Pancreas (tissue), 10 donors: ENCODE data around the gene FAM222B. TPM values are rescaled to one million over a fixed set of nuclear protein-coding genes. Genes with fewer than 3 reads are reported as not detected.
A peak's percentile ranks its signal among the peaks of the same experiment; 100 is the strongest.

Experiments used
- ATAC-seq, 4 donors: fragments of 200-7000 bp; cut with Tn5 transposase; one replicate each; pipeline versions ENCODE4 v1.8.0 to v1.9.1; 2020; ENCODE audit warnings: mild to moderate bottlenecking in 4 of 4, moderate library complexity in 4 of 4
- DNase-seq, 6 donors: peaks; one replicate each; pipeline ENCODE4 v3.0.0-alpha.2; 2020
- FAIRE-seq: peaks from 2 replicates; lab custom pipeline; 2012; peaks lifted over from hg19 to GRCh38; lab: Jason Lieb, UNC
- H3K27ac ChIP-seq, 4 donors: fragments of 200-600 bp; sonication (generic); 1 replicate in 3 of 4; 2 replicates in 1 of 4; pipeline versions ENCODE4 v1.5.0 to v1.8.0; 2020
- H3K27me3 ChIP-seq, 4 donors: fragments of 200-600 bp; one replicate each; pipeline ENCODE4 v1.8.0; 2021
- H3K36me3 ChIP-seq, 3 donors: fragments of 200-600 bp; sonication (generic) in 1 of 3; one replicate each; pipeline versions ENCODE4 v1.5.0 to v1.8.0; 2020 to 2021
- H3K4me1 ChIP-seq, 3 donors: fragments of 200-600 bp; one replicate each; pipeline ENCODE4 v1.8.0; 2021
- H3K4me3 ChIP-seq, 4 donors: fragments of 200-600 bp; sonication (generic) in 2 of 4; one replicate each; pipeline versions ENCODE4 v1.5.0 to v1.8.0; 2020 to 2021
- H3K9me3 ChIP-seq, 4 donors: fragments of 200-600 bp; one replicate each; pipeline ENCODE4 v1.8.0; 2021
- WGBS, 2 donors: extraction: QIAGEN DNeasy Blood & Tissue Kit; methylation state at CpG; one replicate each; pipeline ENCODE4 v1.1.7; 2013; 5-methylcytosine and 5-hydroxymethylcytosine counted together
- intact Hi-C, 3 donors: fragments of 100-400 bp; cut with DNase I; formaldehyde crosslinking; loops; one replicate each; pipeline versions ENCODE4 v1.11.1 to v1.14.2; 2022
- polyA plus RNA-seq, 2 donors: library from polyadenylated mRNA; stranded (reverse); fragments of 200-250 nt; gene quantifications; one replicate each; pipeline ENCODE4 v1.2.3, GENCODE V29; 2013
- total RNA-seq, 6 donors: library from RNA; stranded (reverse); fragmentation: NEBNext Ultra II Directional in 4 of 6; extraction: Animal tissue kit (Norgen Biotek cat#: 25700) in 4 of 6; gene quantifications; one replicate each; pipeline versions ENCODE4 v1.2.1 to v1.2.4, GENCODE V29; 2021 to 2023
- TF ChIP-seq, protein P1 (sequence below), 4 donors: fragments of 200-600 bp; sonication (generic) in 3 of 4; IDR thresholded peaks; one replicate each; pipeline versions ENCODE4 v1.5.0 to v1.8.0; 2021; ENCODE audit warnings: antibody characterized with exemption in 4 of 4
- donor health status: healthy with polysubstance abuse.
- donor health status: DM: no; HTN: no; CAD: no; lungs with moderate emphysema.
- donor health status: DM: no; HTN: no; CAD: no.
- donor health status: control.
- donor health status: control.
- donor health status: Bipolar disorder and iron deficiency.
- donor health status: DM: yes; HTN: yes; CAD: no.
- donor health status: DM: no; HTN: no; CAD: no.
- donor health status: DM: no; HTN: no; CAD: no.
- donor health status: DM: yes; HTN: yes; CAD: no.

The FAM222B gene
- total and polyA plus RNA-seq, 8 donors = 5.5 to 15.6 (median 8.1) TPM

DNA sequence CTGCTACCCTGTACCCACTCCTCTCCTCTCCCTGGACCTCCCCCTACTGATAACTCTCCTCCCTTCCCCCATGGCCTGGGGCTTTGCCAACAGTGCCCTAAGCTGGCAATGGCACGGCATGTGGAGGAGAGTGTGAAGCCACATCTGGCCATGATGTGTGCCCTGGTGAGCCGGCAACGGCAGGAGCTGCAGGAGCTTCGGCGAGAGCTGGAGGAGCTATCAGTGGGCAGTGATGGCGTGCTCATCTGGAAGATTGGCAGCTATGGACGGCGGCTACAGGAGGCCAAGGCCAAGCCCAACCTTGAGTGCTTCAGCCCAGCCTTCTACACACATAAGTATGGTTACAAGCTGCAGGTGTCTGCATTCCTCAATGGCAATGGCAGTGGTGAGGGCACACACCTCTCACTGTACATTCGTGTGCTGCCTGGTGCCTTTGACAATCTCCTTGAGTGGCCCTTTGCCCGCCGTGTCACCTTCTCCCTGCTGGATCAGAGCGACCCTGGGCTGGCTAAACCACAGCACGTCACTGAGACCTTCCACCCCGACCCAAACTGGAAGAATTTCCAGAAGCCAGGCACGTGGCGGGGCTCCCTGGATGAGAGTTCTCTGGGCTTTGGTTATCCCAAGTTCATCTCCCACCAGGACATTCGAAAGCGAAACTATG is 93.6 kb downstream of the FAM222B start:
- ATAC-seq (no peak), FAIRE-seq (no peak), DNase-seq (peak in 4 of 6 donors; percentile 50 to 80 (median 63))
- intact Hi-C loops = no loop called here
- TF ChIP-seq, protein P1, sequence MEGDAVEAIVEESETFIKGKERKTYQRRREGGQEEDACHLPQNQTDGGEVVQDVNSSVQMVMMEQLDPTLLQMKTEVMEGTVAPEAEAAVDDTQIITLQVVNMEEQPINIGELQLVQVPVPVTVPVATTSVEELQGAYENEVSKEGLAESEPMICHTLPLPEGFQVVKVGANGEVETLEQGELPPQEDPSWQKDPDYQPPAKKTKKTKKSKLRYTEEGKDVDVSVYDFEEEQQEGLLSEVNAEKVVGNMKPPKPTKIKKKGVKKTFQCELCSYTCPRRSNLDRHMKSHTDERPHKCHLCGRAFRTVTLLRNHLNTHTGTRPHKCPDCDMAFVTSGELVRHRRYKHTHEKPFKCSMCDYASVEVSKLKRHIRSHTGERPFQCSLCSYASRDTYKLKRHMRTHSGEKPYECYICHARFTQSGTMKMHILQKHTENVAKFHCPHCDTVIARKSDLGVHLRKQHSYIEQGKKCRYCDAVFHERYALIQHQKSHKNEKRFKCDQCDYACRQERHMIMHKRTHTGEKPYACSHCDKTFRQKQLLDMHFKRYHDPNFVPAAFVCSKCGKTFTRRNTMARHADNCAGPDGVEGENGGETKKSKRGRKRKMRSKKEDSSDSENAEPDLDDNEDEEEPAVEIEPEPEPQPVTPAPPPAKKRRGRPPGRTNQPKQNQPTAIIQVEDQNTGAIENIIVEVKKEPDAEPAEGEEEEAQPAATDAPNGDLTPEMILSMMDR (IDR thresholded peaks at IDR 0.05) = no peak
- Histone ChIP-seq H3K4me3 (no peak overlapping the region), H3K9me3 (no peaks in the 10 kb centered on the region), H3K27ac (peak overlapping the region in 1 of 4 donors; percentile 57), H3K36me3 (peaks cover 0 to 23% (median 12%) of the 10 kb centered on the region in 3 donors), H3K4me1 (peaks cover 38 to 48% (median 43%) of the 10 kb centered on the region in 3 donors), H3K27me3 (no peaks in the 10 kb centered on the region)
- WGBS, 2 donors = 45 to 46% methylated on average over 18 of the region's 18 CpGs

DNA sequence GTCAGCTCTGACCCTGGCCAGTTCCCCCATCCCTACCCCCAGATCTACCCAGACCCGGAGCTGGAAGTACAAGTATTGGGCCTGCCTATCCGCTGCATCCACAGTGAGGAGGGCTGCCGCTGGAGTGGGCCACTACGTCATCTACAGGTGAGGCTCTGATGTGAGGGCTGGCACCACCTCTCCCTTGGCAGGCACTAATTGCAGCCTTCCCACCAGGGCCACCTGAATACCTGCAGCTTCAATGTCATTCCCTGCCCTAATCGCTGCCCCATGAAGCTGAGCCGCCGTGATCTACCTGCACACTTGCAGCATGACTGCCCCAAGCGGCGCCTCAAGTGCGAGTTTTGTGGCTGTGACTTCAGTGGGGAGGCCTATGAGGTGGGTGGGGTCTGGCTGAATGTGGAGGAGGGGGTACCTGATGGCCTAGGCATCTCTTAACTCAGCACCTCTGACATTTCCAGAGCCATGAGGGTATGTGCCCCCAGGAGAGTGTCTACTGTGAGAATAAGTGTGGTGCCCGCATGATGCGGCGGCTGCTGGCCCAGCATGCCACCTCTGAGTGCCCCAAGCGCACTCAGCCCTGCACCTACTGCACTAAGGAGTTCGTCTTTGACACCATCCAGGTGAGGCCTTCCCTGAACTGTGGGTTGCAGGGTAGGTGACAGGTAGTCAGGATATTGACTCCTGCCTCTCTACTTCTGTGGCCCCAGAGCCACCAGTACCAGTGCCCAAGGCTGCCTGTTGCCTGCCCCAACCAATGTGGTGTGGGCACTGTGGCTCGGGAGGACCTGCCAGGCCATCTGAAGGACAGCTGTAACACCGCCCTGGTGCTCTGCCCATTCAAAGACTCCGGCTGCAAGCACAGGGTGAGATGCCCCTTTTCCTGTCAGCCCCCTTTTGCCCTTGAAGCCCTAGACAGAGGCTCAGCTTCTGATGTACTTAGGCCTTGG is 94.5 kb downstream of the FAM222B start:
- H3K27me3 ChIP-seq = no peaks in the 10 kb centered on the region
- intact Hi-C loops = no loop called here
- H3K36me3 ChIP-seq = peaks cover 0 to 23% (median 12%) of the 10 kb centered on the region in 3 donors
- WGBS, 2 donors = 69 to 71% methylated on average over 18 of the region's 18 CpGs
- H3K27ac ChIP-seq = peak overlapping the region in 3 of 4 donors; percentile 83 to 98 (median 94)
- H3K9me3 ChIP-seq = no peaks in the 10 kb centered on the region
- peak in 2 of 6 donors; percentile 48 to 72 for DNase-seq
- TF ChIP-seq, protein P1 (IDR thresholded peaks at IDR 0.05) = no peak
- H3K4me1 ChIP-seq = peaks cover 38 to 48% (median 43%) of the 10 kb centered on the region in 3 donors
- H3K4me3 ChIP-seq = no peak overlapping the region
- no peak for FAIRE-seq
- no peak for ATAC-seq

DNA sequence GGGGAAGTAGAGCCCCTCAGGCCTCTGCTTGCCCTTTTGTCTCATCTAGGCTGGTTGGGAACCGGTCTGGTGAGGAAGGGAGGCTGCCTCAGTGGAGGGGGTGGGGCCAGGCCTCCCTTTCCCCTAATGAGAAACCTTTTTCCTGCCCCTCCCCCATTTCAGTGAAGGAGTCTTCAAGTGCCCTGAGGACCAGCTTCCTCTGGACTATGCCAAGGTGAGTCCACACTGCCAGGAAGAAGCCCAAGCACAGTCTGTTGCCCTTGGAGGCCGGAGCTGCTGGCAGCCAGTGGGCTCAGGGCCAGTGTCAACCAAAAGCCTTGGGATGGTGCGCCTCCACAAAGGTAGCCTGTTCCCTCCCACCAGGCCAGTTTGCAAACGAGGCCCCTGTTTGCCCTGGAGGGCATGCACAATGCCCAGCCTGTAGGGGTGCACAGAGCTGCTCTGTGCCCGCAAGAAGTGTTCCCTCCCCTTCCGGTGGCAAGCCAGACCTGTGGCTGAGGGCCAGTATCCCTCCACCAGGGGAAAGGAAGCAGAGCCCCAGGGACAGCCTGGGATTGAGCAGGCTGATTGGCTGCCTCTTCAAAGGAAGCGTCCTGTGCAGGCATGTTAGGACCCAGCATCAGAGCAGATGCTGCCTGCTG is 95.4 kb downstream of the FAM222B start:
- H3K4me1 ChIP-seq = peaks cover 38 to 51% (median 43%) of the 10 kb centered on the region in 3 donors
- TF ChIP-seq, protein P1 (IDR thresholded peaks at IDR 0.05) = no peak
- H3K4me3 ChIP-seq = peak overlapping the region in 2 of 4 donors; percentile 84 to 91
- DNase-seq = peak; percentile 70 to 92 (median 86)
- H3K9me3 ChIP-seq = no peaks in the 10 kb centered on the region
- no peaks in the 10 kb centered on the region for H3K27me3 ChIP-seq
- intact Hi-C loops = no loop called here
- WGBS, 2 donors = 8 to 13% methylated on average over 7 of the region's 7 CpGs
- H3K27ac ChIP-seq = peak overlapping the region; percentile 83 to 98 (median 96)
- H3K36me3 ChIP-seq = peaks cover 0 to 23% (median 12%) of the 10 kb centered on the region in 3 donors
- peak; percentile 29 to 51 (median 44) for ATAC-seq
- FAIRE-seq = no peak

DNA sequence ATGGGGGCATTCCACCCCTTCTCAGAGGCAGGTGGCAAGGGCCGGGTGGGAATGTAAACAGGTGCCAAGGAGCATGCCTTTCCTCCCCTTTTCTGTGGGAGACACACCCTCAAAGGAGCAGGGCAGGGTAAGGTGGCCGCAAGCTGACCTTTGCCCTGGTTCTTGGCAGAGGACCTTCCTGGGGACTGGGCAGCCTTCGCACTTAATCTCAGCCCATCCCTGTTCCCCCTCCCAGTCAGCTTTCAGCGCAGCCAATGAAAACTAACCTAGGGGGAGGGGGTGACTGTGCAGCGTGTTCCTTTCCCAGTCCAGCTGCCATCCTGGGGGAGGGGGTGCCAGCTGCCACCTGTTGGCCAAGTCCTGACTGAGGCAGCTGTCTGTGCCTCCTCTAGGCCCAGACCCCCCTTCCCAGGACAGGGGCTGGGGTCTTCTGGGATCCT is 96.0 kb downstream of the FAM222B start:
- no peak for FAIRE-seq
- H3K4me3 ChIP-seq = peak overlapping the region in 2 of 4 donors; percentile 84 to 91
- H3K36me3 ChIP-seq = peaks cover 0 to 22% (median 12%) of the 10 kb centered on the region in 3 donors
- peak; percentile 46 to 63 (median 54) for ATAC-seq
- intact Hi-C loops = no loop called here
- peak; percentile 75 to 92 (median 88) for DNase-seq
- H3K27me3 ChIP-seq = no peaks in the 10 kb centered on the region
- TF ChIP-seq, protein P1 (IDR thresholded peaks at IDR 0.05) = no peak
- H3K9me3 ChIP-seq = no peaks in the 10 kb centered on the region
- H3K4me1 ChIP-seq = peaks cover 38 to 51% (median 43%) of the 10 kb centered on the region in 3 donors
- WGBS, 2 donors = 8 to 11% methylated on average over 5 of the region's 5 CpGs
- peak overlapping the region; percentile 83 to 98 (median 96) for H3K27ac ChIP-seq
